Measurements from ENCODE around the gene PEAR1.
A peak's percentile ranks its signal among the peaks of the same experiment; 100 is the strongest.

PEAR1 gene

GRCh38 chr1:156859523-156860112 is 33.9 kb upstream of the PEAR1 start:
- DNase-seq (ENCODE audit: low read depth, low spot score), result peak; percentile 62

GRCh38 chr1:156860113-156860627 is 33.3 kb upstream of the PEAR1 start:
- DNase-seq (ENCODE audit: low read depth, low spot score), result peak; percentile 84

- peak; percentile 62 for DNase-seq (ENCODE audit: low read depth, low spot score)
These were observed 32.7 kb upstream of the PEAR1 start, which contains the start of gene NTRK1 for GRCh38 chr1:156860628-156861423. Gene NTRK1 (plus strand): TSS chr1:156860865. CDS start chr1:156860935, 70 bp downstream.

- no peak for DNase-seq (ENCODE audit: low read depth, low spot score)
These were observed 30.9 kb upstream of the PEAR1 start for GRCh38 chr1:156862584-156862983.

- peak; percentile 80 for DNase-seq (ENCODE audit: low read depth, low spot score)
These were observed 30.4 kb upstream of the PEAR1 start for GRCh38 chr1:156862997-156863599.

GRCh38 chr1:156863631-156864030 is 29.9 kb upstream of the PEAR1 start:
- no peak for DNase-seq (ENCODE audit: low read depth, low spot score)

- DNase-seq (ENCODE audit: low read depth, low spot score), result no peak
These were observed 28.7 kb upstream of the PEAR1 start for GRCh38 chr1:156864796-156865195.

GRCh38 chr1:156865258-156865657 is 28.3 kb upstream of the PEAR1 start:
- no peak for DNase-seq (ENCODE audit: low read depth, low spot score)

- DNase-seq (ENCODE audit: low read depth, low spot score), result no peak
These were observed 27.7 kb upstream of the PEAR1 start for GRCh38 chr1:156865865-156866248.

GRCh38 chr1:156866249-156866909 is 27.1 kb upstream of the PEAR1 start:
- DNase-seq (ENCODE audit: low read depth, low spot score), result peak; percentile 21

GRCh38 chr1:156868341-156868740 is 25.2 kb upstream of the PEAR1 start:
- no peak for DNase-seq (ENCODE audit: low read depth, low spot score)

- DNase-seq (ENCODE audit: low read depth, low spot score), result no peak
These were observed 24.1 kb upstream of the PEAR1 start for GRCh38 chr1:156869455-156869854.

- DNase-seq (ENCODE audit: low read depth, low spot score), result no peak
These were observed 19.9 kb upstream of the PEAR1 start for GRCh38 chr1:156873659-156874058.

GRCh38 chr1:156874142-156874541 is 19.4 kb upstream of the PEAR1 start:
- no peak for DNase-seq (ENCODE audit: low read depth, low spot score)

- DNase-seq (ENCODE audit: low read depth, low spot score), result no peak
These were observed 18.8 kb upstream of the PEAR1 start for GRCh38 chr1:156874572-156875340.

- no peak for DNase-seq (ENCODE audit: low read depth, low spot score)
These were observed 18.2 kb upstream of the PEAR1 start for GRCh38 chr1:156875341-156875615.

- peak; percentile 82 for DNase-seq (ENCODE audit: low read depth, low spot score)
These were observed 17.2 kb upstream of the PEAR1 start for GRCh38 chr1:156876281-156876680.

GRCh38 chr1:156877433-156878170 is 15.9 kb upstream of the PEAR1 start:
- DNase-seq (ENCODE audit: low read depth, low spot score), result no peak

- DNase-seq (ENCODE audit: low read depth, low spot score), result no peak
These were observed 13.6 kb upstream of the PEAR1 start for GRCh38 chr1:156879876-156880275.

GRCh38 chr1:156880473-156880872 is 13.0 kb upstream of the PEAR1 start:
- no peak for DNase-seq (ENCODE audit: low read depth, low spot score)

- no peak for DNase-seq (ENCODE audit: low read depth, low spot score)
These were observed 12.4 kb upstream of the PEAR1 start for GRCh38 chr1:156881101-156881500.
